ENCODE measurements around the gene PARL.

DNA sequence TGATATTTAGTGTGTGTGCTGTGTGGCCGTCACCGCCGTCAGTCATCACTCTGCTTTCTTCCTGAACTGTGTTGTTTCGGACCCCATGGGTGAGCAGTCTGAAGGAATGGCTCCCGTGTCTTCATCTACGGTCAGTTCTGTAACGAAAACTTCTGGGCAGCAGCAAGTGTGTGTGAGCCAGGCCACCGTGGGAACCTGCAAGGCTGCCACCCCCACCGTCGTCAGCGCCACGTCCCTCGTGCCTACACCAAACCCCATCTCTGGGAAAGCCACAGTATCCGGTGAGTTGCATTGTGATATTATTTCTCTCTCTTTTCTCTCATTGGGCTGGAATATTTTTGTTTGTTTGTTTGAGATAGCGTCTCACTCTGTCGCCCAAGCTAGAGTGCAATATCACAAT is 94.0 kb downstream of the PARL start:
- TF ChIP-seq, protein P1, sequence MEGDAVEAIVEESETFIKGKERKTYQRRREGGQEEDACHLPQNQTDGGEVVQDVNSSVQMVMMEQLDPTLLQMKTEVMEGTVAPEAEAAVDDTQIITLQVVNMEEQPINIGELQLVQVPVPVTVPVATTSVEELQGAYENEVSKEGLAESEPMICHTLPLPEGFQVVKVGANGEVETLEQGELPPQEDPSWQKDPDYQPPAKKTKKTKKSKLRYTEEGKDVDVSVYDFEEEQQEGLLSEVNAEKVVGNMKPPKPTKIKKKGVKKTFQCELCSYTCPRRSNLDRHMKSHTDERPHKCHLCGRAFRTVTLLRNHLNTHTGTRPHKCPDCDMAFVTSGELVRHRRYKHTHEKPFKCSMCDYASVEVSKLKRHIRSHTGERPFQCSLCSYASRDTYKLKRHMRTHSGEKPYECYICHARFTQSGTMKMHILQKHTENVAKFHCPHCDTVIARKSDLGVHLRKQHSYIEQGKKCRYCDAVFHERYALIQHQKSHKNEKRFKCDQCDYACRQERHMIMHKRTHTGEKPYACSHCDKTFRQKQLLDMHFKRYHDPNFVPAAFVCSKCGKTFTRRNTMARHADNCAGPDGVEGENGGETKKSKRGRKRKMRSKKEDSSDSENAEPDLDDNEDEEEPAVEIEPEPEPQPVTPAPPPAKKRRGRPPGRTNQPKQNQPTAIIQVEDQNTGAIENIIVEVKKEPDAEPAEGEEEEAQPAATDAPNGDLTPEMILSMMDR (IDR thresholded peaks at IDR 0.05): no peak
- no peak for TF ChIP-seq POLR2A (IDR thresholded peaks at IDR 0.05)

Measured in uterus (tissue), 2 donors.